ENCODE results near the gene SRSF2.
"Not testable (repeated sequence)": the region's sequence is repeated elsewhere in the genome, so short reads cannot be mapped to it uniquely, and the experiment has no call there.

Gene SRSF2

GRCh38 chr17:76737082-76737675 lies at the start of gene SRSF2:
Gene SRSF2 (minus strand): TSS chr17:76737331. CDS start chr17:76737160, 171 bp downstream.
- DNase-seq: peak; percentile 99

GRCh38 chr17:76784926-76785325 lies 47.8 kb upstream of the SRSF2 start:
- no peak for DNase-seq

- no peak for DNase-seq
Observed at GRCh38 chr17:76783146-76783545, 46.0 kb upstream of the SRSF2 start.

GRCh38 chr17:76781056-76781982 lies 44.2 kb upstream of the SRSF2 start:
- no peak for DNase-seq

- DNase-seq: no peak
Observed at GRCh38 chr17:76775021-76775600, 38.0 kb upstream of the SRSF2 start.

- DNase-seq: peak; percentile 88
Observed at GRCh38 chr17:76772842-76773525, 35.9 kb upstream of the SRSF2 start.

- DNase-seq: no peak
Observed at GRCh38 chr17:76758570-76758969, 21.4 kb upstream of the SRSF2 start.

GRCh38 chr17:76757256-76757655 lies 20.1 kb upstream of the SRSF2 start:
- DNase-seq: no peak

GRCh38 chr17:76755285-76755684 lies 18.2 kb upstream of the SRSF2 start:
- peak; percentile 48 for DNase-seq

- DNase-seq: no peak
Observed at GRCh38 chr17:76753061-76753961, 16.2 kb upstream of the SRSF2 start.

GRCh38 chr17:76752006-76752405 lies 14.9 kb upstream of the SRSF2 start:
- no peak for DNase-seq

GRCh38 chr17:76751416-76751993 lies 14.4 kb upstream of the SRSF2 start:
- DNase-seq: no peak

GRCh38 chr17:76748657-76749056 lies 11.5 kb upstream of the SRSF2 start:
- no peak for DNase-seq

- no peak for DNase-seq
Observed at GRCh38 chr17:76747716-76748363, 10.7 kb upstream of the SRSF2 start.

- DNase-seq: not testable (repeated sequence)
Observed at GRCh38 chr17:76745785-76746184, 8.7 kb upstream of the SRSF2 start.

GRCh38 chr17:76744747-76745146 lies 7.6 kb upstream of the SRSF2 start:
- DNase-seq: no peak

- DNase-seq: no peak
Observed at GRCh38 chr17:76742958-76743357, 5.8 kb upstream of the SRSF2 start.

GRCh38 chr17:76740329-76741118 lies 3.4 kb upstream of the SRSF2 start:
- DNase-seq: no peak

- DNase-seq: not testable (repeated sequence)
Observed at GRCh38 chr17:76739568-76740115, 2.5 kb upstream of the SRSF2 start.

- DNase-seq: no peak
Observed at GRCh38 chr17:76738468-76738850, 1.3 kb upstream of the SRSF2 start.
